HG03064 (cell line): ENCODE data around the gene PLCB4.
"Not testable (repeated sequence)": the region's sequence is repeated elsewhere in the genome, so short reads cannot be mapped to it uniquely, and the experiment has no call there.

ENCODE experiments used
- ATAC-seq: cut with Tn5 transposase; IDR thresholded peaks from one replicate; pipeline ENCODE4 v1.9.1; 2021; ENCODE audit warnings: low read depth; ENCODE audit not compliant: unreplicated experiment

The PLCB4 gene

GRCh38 chr20:9068841-9069663 is at the start of gene PLCB4:
TSS of gene PLCB4 (plus strand) at chr20:9069087. CDS start at chr20:9307815, 238,728 bp downstream.
- ATAC-seq = no peak

GRCh38 chr20:9019833-9020232 is 49.1 kb upstream of the PLCB4 start:
- no peak for ATAC-seq

GRCh38 chr20:9021216-9021615 is 47.7 kb upstream of the PLCB4 start:
- no peak for ATAC-seq

- ATAC-seq = no peak
Observed at GRCh38 chr20:9021699-9022098, 47.2 kb upstream of the PLCB4 start.

GRCh38 chr20:9022376-9022775 is 46.5 kb upstream of the PLCB4 start:
- no peak for ATAC-seq

GRCh38 chr20:9024606-9025005 is 44.3 kb upstream of the PLCB4 start:
- ATAC-seq = no peak

GRCh38 chr20:9025011-9025410 is 43.9 kb upstream of the PLCB4 start:
- no peak for ATAC-seq

- ATAC-seq = no peak
Observed at GRCh38 chr20:9025643-9026042, 43.2 kb upstream of the PLCB4 start.

- no peak for ATAC-seq
Observed at GRCh38 chr20:9027626-9028025, 41.3 kb upstream of the PLCB4 start.

- ATAC-seq = no peak
Observed at GRCh38 chr20:9028419-9028818, 40.5 kb upstream of the PLCB4 start.

GRCh38 chr20:9031991-9032390 is 36.9 kb upstream of the PLCB4 start:
- no peak for ATAC-seq

GRCh38 chr20:9032758-9033157 is 36.1 kb upstream of the PLCB4 start:
- ATAC-seq = no peak

GRCh38 chr20:9035126-9035525 is 33.8 kb upstream of the PLCB4 start:
- no peak for ATAC-seq

GRCh38 chr20:9036593-9036992 is 32.3 kb upstream of the PLCB4 start:
- ATAC-seq = no peak

- no peak for ATAC-seq
Observed at GRCh38 chr20:9038791-9039535, 29.9 kb upstream of the PLCB4 start.

- no peak for ATAC-seq
Observed at GRCh38 chr20:9040863-9041524, 27.9 kb upstream of the PLCB4 start.

GRCh38 chr20:9043364-9043763 is 25.5 kb upstream of the PLCB4 start:
- no peak for ATAC-seq

- not testable (repeated sequence) for ATAC-seq
Observed at GRCh38 chr20:9047928-9048327, 21.0 kb upstream of the PLCB4 start.

GRCh38 chr20:9051508-9051907 is 17.4 kb upstream of the PLCB4 start:
- ATAC-seq = no peak

- no peak for ATAC-seq
Observed at GRCh38 chr20:9052136-9052535, 16.8 kb upstream of the PLCB4 start.

GRCh38 chr20:9053108-9053507 is 15.8 kb upstream of the PLCB4 start:
- ATAC-seq = no peak
